ENCODE results near the gene TJAP1.
"Not testable (repeated sequence)": the region's sequence is repeated elsewhere in the genome, so short reads cannot be mapped to it uniquely, and the experiment has no call there.

The TJAP1 gene

DNA sequence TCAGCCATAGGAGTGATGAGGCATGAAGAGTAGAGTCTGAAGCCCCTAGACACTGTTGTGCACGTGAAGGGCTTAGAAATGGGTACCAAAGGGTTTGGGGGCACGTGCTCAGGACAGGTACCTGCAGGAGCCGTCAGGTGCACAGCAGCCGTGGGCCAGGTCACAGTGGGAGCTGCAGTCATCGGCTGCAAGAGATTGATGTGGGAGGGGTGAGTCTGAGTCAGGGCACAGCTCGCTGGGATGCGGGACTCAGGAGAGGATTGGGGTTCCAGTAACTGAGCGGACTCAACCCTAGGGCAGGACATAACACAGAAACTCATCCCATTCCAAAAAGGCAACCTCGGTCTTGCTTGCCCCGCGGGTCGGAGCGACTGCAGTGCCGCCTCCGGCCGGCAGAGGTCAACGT, 23.1 kb upstream of the TJAP1 start:
- DNase-seq (ENCODE audit: low read depth): no peak

DNA sequence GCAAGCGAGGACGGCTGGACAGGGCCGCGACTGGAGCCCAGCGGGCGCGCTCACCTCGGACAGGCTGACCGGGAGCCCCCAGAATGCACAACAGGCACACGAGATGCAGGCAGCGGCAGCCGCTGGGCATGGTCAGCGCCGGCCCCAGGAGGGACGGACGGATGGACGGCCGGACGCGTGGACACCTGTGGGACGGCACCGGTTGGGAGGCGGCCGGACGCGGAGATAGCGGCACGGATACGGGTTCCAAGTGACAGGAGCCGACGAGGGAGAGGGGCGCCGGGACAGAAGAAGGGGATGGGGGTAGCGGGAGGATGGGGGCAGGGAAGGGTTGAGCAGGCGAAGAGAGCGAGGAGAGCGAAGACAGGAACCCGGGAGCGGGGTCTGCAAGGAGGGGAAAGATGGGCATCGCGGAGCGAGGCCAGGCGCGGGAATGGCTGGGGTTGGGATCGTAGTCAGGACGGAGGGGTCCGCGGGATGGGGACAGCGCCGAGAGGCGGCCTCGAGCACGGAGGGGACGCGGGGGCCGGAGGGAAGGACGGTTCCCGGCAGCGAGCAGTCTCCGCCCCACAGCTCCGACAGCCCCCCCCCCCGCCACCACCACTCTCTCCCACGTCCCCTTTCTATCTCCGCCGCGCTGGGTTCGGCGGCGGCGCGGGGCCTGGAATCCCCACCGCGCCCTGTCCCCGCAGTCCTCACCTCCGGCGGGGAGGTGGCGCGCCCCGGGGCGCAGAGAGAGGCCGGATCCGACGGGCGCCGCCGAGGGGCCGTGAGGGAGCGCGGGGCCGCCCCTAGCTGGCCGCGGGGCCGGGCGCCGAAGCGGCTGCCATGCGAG, 22.5 kb upstream of the TJAP1 start:
- peak; percentile 72 for DNase-seq (ENCODE audit: low read depth)

DNA sequence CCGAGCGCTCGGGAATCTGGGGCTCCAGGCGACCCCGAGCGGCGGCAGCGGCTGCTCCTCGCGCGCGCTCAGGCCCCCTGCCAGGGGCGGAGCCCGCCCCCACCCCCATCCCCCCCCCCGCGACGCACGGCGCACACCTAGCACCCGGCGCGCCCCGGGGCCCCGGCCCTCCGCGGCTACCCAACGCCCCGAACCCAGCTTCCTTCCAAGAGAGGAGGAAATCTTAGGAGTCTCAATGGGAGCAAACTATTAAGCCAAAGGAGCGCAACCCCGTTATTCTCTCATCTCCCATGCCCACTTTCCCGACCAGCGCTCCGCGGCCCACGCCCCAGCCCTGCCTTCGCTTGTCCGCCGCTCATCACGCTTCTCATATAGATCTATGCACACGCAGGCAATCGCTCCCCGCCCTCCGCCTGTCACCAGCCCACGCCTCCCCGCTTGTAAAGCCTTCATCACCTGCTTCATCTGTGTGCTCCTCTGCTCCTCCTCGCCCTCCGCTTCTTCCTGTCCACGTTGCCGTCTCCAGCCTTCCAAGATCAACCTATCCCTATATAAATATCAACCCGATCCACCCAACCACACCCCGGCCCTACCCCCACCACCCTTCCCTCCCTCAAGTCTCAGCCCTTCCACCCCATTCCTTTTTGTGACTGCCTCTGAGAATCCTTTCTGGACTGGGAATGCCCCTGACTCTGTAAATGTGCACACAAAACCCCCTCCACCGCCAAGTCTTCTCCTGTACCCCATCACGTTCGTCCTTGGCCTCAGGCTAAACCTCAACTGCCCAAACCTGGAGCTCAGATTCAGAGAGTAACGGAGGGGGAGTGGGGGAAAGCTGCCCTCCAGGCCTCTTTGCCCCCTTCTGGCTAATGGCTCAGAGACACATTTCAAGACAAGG, 21.6 kb upstream of the TJAP1 start, which contains the start of gene DLK2:
Gene DLK2, minus strand, starts transcription at position 18 of the 898 bp plus-strand sequence. CDS start 723 bp downstream, outside the sequence.
- no peak for DNase-seq (ENCODE audit: low read depth)

DNA sequence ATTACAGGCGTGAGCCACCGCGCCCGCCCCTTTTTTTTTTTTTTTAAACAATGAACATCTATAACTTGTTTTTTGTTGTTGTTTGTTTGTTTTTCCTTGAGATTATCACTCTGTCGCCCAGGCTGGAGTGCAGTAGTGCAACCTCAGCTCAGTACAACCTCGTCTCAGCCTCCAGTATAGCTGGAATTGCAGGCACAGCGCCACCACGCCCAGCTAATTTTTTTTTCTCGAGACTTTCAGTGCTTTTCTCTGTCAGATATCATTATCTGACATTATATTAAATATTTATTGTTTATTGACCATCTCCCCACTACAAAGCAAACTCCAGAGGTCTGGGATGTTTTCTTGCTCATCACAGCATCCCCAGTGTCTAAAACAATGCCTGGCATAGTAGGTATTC, 19.7 kb upstream of the TJAP1 start:
- no peak for DNase-seq (ENCODE audit: low read depth)

DNA sequence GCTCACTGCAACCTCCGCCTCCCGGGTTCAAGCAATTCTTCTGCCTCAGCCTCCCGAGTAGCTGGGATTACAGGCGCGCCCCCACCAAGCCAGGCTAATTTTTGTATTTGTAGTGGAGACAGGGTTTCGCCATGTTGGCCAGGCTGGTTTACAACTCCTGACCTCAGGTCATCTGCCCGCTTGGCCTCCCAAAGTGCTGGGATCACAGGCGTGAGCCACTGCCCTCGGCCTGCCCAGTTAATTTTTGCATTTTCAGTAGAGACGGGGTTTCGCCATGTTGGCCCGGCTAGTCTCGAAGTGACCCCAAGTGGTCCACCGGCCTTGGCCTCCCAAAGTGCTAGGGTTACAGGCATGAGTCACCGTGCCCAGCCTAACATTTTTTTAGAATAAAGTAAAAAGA, 19.2 kb upstream of the TJAP1 start:
- DNase-seq (ENCODE audit: low read depth): not testable (repeated sequence)

DNA sequence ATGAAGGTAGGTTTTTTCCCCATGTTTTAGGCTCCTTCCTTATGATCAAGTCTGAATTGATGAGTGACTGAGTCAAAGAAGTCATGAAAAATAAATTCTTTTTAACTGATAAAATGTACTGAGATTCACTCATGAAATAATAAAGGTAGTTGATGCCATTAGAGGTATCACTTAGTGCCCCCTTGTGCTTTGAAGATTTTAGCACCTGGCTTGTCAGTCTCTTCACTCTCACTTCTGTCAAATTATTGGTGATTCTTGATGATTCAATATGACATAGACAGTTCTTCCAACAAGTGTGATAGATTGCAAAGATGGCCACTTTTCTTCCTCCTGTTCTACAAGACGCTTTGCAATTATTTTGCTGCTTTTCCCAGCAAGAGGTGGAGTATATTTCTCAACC, 17.8 kb upstream of the TJAP1 start:
- DNase-seq (ENCODE audit: low read depth): no peak

DNA sequence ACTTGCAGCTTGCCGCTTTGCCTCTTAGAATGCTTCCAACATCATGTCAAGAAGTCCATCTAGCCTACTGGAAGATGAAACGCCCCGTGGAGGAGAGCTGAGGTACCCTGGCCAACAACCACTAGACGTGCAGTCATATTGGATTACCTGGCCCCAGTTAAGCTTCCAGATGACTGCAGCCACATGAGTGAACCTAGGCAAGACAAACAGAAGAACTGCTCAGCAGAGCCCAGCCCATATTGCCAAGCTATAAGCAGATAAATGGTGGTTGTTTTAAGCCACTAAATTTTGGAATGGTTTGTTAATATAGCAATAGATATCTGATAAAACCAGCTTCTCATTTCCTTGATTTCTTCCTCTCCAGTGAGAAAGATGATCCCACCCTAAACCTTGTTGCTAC, 17.3 kb upstream of the TJAP1 start:
- no peak for DNase-seq (ENCODE audit: low read depth)

DNA sequence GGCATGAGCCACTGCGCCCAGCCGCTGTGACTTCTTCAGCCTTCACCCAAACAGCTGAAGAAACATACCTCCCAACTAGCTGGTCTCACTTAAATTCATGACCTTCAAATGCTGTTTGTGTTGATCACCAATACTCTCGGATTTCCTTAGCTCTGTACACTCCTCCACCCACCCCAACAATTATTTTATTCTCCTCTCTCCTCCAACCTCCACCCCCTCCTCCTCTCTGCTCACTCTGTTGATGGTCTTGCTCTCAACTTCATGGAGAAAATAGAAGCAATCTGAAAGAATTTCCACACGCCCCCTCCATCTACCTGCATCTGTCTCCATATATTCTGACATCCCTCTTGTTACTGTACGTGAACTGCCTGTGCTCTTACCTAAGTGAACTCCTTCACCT, 15.4 kb upstream of the TJAP1 start:
- no peak for DNase-seq (ENCODE audit: low read depth)

DNA sequence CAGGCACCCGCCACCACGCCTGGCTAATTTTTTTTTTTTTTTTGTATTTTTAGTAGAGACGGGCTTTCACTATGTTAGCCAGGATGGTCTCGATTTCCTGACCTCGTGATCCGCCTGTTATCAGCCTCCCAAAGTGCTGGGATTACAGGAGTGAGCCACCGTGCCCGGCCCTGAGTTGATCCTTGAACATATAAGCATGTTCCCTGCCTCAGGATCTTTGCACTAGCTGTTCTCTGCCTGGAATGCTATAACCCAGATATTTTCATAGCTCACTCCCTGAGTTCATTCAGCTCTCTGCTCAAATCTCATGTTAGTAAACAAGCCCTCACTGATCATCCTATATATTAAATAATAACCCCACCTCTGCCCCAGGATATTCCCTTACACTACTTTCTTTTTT, 13.0 kb upstream of the TJAP1 start:
- DNase-seq (ENCODE audit: low read depth): no peak

DNA sequence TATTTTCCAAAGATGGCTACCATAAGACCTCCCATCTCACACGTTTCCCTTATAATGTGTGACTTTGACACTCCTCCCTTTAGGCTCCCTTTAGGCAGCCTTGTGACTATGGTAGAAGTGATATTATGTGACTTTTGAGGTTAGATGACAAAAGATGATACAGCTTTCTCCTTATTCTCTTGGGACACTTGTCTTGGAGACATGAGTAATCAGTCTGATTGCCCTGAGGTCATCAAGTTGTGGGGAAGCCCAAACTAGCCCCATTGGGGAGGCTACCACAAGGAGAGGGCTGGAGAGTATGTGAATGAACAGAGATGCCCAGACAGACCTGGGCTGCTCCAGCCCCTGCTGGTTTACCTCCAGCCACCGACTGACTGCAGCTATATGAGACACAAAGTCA, 11.4 kb upstream of the TJAP1 start:
- no peak for DNase-seq (ENCODE audit: low read depth)

DNA sequence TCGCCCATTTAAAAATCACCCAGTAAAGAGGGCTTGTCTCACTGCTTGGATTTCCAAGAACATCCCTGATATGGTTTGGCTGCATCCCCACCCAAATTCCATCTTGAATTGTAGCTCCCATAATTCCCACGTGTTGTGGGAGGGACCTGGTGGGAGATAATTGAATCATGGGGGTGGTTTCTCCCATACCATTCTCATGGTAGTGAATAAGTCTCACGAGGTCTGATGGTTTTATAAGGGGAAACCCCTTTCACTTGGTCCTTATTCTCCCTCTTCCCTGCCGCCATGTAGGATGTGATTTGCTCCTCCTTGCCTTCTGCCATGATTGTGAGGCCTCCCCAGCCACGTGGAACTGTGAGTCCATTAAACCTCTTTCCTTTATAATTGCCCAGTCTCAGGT, 10.1 kb upstream of the TJAP1 start:
- DNase-seq (ENCODE audit: low read depth): not testable (repeated sequence)

DNA sequence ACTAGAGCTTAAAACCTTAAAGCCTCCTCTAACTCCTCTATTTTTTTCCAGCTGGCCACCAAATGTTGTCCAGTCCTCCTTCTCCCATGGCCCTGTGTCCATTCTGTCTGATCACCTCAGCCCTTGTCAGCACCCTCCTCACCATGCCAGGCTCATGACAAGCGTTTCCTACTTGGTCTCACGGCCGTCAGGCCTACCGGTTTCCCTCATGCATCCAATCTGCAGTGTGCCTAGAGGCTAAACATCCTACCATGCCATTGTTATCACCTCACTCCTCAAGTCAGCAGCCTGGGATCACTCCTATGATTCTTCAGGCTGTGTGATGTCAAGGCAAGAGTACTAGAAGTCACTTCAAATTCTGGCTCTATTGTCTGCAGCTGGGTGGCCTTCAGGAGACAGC, 9.6 kb upstream of the TJAP1 start:
- DNase-seq (ENCODE audit: low read depth): no peak

DNA sequence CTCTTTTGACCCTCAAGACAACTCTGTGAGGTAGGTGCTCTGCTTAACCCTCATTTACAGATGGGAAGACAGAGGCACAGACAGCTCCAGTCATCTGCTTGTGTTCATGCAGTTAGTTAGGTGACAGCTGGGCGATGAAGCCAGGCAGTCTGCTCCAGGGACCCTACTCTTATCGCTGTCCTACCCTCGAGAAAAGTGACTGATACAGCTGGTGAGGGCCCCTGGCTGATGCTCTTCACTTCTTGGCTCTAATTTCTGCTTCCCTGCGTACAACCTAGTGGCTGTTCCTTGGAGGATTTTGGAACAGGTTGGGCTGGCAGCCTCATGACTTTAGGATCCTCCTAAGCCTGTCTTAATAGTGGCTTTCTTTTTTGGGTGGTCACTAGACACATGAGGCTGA, 9.1 kb upstream of the TJAP1 start:
- DNase-seq (ENCODE audit: low read depth): no peak

DNA sequence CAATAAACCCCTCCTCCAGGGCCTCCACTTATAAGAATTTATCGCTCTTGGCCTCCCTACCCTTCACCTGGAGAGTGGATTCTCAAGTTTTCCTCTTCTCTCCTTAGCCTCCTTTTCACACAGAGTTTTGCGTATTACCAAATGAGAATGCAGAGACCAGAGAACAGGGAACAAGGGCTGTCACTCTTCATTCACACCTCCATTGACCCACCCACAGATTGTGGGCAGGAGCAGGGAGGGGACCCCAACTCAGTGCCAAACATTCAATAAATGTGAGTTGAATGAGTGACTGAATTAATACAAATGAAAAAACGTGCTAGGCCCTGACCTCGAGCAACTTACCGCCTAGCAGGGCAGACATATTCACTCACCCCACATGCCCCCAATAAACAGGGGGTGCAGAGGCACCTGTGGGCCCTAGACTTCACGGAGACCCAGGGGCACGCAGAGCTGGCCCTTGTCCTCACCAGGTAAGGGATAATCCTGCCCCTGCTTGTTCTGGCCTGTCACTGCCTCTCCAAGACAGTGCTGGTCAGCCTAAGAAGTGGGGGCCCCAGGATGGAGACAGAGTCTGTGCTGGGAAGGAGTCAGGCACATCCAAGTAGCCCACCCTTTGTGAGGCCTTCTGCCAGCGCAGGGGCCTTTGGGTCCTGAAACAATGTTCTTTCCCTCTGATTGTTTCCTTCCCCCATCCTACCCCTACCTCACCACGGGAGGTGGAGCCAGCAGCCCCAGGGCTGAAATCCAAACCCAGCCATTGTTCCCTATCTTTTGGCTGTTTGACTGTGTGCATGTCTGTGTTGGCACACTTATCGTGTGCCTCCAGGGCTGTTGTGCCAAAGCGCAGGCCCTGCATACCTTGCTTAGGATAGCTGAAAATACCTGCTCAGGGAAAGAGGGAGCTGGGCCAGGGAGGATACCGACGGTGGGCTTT, 8.4 kb upstream of the TJAP1 start:
- no peak for DNase-seq (ENCODE audit: low read depth)

DNA sequence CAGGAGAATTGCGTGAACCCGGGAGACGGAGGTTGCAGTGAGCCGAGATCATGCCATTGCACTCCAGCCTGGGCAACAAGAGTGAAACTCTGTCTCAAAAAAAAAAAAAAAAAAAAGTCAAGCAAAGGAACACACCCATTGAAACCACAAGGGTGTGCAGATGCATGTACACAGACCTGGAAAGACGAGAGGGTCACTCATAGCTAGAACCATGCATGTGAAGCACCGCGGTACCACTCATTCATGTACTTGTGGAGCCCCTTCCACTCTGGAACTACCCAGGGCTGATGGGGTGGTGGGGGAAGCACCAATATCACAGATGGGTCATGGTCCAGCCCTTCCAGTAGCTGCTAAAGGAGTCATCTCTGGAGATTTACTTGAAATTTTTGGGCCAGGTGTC, 7.4 kb upstream of the TJAP1 start:
- no peak for DNase-seq (ENCODE audit: low read depth)

DNA sequence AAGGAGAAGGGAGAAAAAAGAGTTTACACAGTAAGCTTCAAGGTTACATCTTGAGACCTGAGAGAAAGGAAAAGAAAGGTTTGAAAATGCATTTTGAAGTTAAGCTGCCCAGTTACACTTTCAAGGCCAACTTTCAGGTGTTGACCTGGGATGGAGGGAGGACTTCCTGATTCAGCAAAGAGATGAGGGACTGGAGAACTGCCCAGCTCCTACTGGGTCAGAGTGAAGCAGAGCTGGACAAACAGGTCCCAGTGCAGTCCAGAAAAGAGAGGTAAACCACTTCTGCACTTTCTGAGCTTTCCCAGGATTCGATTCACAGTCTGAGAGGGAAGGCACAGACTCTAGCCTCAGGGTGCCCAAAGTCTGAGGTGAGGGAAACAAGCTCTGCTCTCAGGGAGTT, 6.0 kb upstream of the TJAP1 start:
- DNase-seq (ENCODE audit: low read depth): no peak

DNA sequence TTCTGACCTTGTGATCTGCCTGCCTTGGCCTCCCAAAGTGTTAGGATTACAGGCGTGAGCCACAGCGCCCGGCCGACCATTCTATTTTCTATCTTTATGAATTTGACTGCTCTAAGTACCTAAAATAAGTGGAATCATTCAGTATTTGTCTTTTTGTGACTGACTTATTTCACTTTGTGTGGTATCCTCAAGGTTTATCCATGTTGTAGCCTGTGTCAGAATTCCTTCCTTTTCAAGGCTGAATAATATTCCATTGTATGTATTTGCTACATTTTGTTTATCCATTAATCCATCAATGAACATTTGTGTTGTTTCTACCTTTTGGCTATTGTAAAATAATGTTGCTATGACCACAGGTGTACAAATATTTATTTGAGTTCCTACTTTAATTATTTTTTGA, 4.9 kb upstream of the TJAP1 start:
- no peak for DNase-seq (ENCODE audit: low read depth)

DNA sequence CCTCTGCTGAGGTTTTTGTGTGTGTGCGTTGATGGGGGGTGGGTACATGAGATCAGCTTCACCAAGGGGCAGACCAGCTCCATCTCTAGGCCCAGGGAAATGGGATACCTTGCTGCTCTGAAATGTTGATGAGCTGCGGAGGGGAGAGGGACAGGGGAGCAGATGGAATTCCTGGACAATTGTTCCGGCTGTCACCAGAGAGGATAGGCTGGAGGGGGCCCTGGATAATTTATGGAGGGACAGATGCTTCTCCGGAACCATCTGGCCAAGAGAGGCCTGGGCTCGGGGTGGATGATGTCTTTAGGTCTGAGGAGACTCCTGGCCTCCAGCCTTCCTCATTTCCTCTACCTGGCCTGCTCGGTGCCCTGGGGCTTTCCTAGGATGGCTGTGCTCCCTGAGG, 1.9 kb upstream of the TJAP1 start:
- DNase-seq (ENCODE audit: low read depth): no peak

DNA sequence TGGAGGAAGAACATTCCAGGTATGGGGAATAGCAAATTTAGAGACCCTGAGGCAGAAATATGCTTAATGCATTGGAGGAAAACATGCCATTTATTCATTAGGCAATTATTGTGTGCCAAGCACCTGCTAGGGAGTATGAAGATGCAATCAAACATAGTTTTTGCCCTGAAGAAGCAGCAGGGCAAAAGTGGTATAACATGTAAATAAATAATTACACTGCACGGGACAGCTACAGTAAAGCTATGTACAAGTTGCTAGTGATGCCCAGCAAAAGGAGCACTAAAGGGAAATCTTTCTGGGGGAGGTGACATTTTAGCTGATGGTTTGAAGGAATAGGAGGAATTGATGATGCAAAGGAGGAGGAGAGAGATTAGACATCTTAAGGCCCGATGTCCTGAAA, 624 bp upstream of the TJAP1 start:
- DNase-seq (ENCODE audit: low read depth): no peak

DNA sequence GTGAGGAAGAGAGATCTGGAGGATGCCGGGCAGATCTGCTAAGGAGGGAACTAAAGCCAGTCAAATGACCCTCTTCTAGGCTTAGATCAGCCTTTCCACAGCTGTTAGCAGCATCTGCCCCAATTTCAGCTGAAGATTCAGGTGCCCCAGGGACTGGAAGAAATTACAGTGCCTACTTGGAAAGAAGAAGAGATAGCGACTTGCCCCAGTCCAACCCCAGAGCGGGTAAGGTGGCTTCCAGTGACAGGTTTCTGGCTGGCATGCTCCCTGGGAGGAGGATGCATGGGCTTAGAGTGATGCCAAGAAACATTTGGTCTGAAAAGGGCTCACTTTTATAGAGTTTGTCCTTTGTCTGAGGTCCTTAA, 620 bp downstream of the TJAP1 start:
- DNase-seq (ENCODE audit: low read depth): no peak

DNA sequence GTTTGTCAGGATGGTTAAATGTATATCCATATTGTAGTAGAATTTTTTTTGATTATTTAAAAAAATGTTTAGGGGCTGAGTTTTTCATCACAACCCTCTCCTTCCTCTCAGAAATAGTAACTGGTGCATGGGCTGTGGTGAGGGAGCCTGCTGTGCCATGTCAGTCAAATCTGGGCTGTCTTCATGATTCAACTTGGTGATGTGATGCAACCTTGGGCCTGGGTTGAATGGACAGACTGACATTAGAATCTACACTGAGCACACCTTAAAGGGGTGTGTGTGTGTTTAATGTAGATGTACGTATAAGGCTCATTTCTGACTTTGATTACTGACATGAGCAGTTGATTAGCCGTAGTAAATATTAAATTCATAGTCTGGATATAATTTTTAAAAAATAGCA, 3.7 kb downstream of the TJAP1 start:
- DNase-seq (ENCODE audit: low read depth): peak; percentile 17

DNA sequence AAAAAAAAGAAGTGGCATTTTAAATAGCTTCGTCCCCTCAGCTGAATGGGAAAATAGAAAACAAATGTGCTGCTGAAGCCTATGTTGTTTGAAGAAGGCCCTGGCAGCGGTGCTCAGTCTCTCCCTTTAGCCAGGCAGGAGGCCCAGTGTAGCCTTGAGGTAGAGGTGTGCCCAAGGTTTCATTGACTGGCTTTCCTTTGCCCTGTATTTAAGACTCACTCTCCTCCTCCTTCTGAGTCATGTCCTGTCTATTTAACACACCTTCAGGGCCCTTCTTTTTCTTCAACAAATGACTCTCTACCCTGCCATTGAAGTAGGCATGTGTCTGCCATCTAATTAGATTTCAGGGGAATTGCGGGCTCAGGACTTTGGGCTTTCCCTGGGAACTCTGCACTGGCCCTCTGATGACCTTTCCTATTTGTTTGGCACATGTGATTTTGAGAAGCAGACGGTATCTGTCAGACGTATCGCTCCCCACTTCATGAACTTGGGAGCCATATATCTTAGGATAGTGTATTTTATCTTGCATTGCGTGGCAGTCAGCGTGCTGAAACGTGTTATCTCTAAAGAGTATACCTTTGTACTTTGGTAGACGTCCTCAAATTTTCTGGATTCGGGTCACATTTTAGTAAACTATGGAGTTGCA, 4.3 kb downstream of the TJAP1 start:
- DNase-seq (ENCODE audit: low read depth): no peak

Data from amniotic epithelial cell (primary cell).